Natural killer cell (primary cell): ENCODE measurements around the gene TUT7. TPM values are rescaled to one million over a fixed set of nuclear protein-coding genes. Genes with fewer than 3 reads are reported as not detected.
A peak's percentile ranks its signal among the peaks of the same experiment; 100 is the strongest.

Source experiments
- ATAC-seq, 3 donors: fragments of 150-1000 bp in 2 of 3; fragments of 200-7000 bp in 1 of 3; cut with Tn5 transposase; 1 replicate in 1 of 3; 2 replicates in 2 of 3; pipeline ENCODE4 v1.10.0; 2021; ENCODE audit warnings: mild to moderate bottlenecking in 2 of 3, moderate library complexity in 2 of 3
- DNase-seq, 2 donors: peaks; one replicate each; pipeline versions ENCODE4 v3.0.0 to v3.0.0-alpha.2; 2013 to 2021; ENCODE audit warnings: mixed read lengths in 1 of 2
- H3K27ac ChIP-seq: one replicate; pipeline ENCODE4 v1.5.1; 2013; ENCODE audit warnings: mild to moderate bottlenecking, low read length
- H3K27me3 ChIP-seq: one replicate; pipeline ENCODE4 v1.6.1; 2013; ENCODE audit warnings: low read length; ENCODE audit not compliant: control insufficient read depth, insufficient read depth
- H3K36me3 ChIP-seq: one replicate; pipeline ENCODE4 v1.6.1; 2013; ENCODE audit warnings: low read length; ENCODE audit not compliant: control insufficient read depth, insufficient read depth
- H3K4me1 ChIP-seq: one replicate; pipeline ENCODE4 v1.6.1; 2013; ENCODE audit warnings: low read length; ENCODE audit not compliant: control insufficient read depth, insufficient read depth
- H3K4me3 ChIP-seq: one replicate; pipeline ENCODE4 v1.5.1; 2013; ENCODE audit warnings: low read length
- H3K9me3 ChIP-seq: one replicate; pipeline ENCODE4 v1.6.1; 2013; ENCODE audit warnings: low read length; ENCODE audit not compliant: control insufficient read depth, insufficient read depth
- H3K27ac Mint-ChIP-seq, 2 donors: one replicate each; pipeline ENCODE4 v1.8.0; 2022; ENCODE audit warnings: mild to moderate bottlenecking in 2 of 2, mixed read lengths in 2 of 2, moderate library complexity in 1 of 2
- H3K27me3 Mint-ChIP-seq, 2 donors: one replicate each; pipeline ENCODE4 v1.8.0; 2022; ENCODE audit warnings: low read depth in 2 of 2, mixed read lengths in 2 of 2
- H3K36me3 Mint-ChIP-seq: one replicate; pipeline ENCODE4 v1.8.0; 2022; ENCODE audit warnings: mixed read lengths
- H3K4me1 Mint-ChIP-seq, 2 donors: one replicate each; pipeline ENCODE4 v1.8.0; 2022; ENCODE audit warnings: mixed read lengths in 2 of 2
- H3K4me3 Mint-ChIP-seq: one replicate; pipeline ENCODE4 v1.8.0; 2022; ENCODE audit warnings: mild to moderate bottlenecking, moderate library complexity, mixed read lengths
- H3K9me3 Mint-ChIP-seq, 2 donors: one replicate each; pipeline ENCODE4 v1.8.0; 2022; ENCODE audit warnings: mixed read lengths in 2 of 2
- WGBS: methylation state at CpG from one replicate; pipeline ENCODE4 v1.1.7; 2013; ENCODE audit warnings: missing lambda C conversion rate; ENCODE audit not compliant: insufficient coverage; 5-methylcytosine and 5-hydroxymethylcytosine counted together
- intact Hi-C: fragments of 100-400 bp; cut with micrococcal nuclease; formaldehyde crosslinking; loops from one replicate; pipeline ENCODE4 v1.14.2; 2022
- total RNA-seq, 4 donors: library from RNA; stranded (reverse); fragments of 120-200 nt in 1 of 4; gene quantifications; one replicate each; pipeline versions ENCODE4 v1.2.3 to v1.2.4, GENCODE V29; 2013 to 2022
- TF ChIP-seq, protein P1 (sequence below): fragments of 200-600 bp; IDR thresholded peaks from one replicate; pipeline ENCODE4 v1.8.0; 2022; ENCODE audit warnings: antibody characterized with exemption

Gene TUT7
- total RNA-seq, 3 donors from 2014 or later (not counting 1 experiment from before 2014, with no cell fraction given), result 84.7 to 94.8 (median 85.6) TPM

DNA sequence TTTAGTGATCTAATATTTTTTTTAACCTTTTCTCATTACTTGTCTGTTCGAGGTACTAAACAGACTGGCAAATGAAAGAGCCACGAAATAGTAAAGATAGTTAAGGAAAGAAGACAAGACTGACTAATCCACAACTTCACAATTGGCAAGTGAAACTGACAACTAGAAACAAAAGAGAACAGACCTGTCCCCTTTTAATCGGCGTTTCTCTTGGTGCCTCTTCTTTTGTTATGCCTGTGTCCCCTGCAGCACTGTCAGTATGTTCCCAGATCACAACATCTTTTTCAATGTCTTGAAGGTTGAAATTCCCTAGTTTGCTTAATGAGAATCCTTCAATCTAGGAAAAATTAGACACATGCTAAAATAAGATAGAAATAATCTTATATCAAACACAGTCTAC, 26.1 kb downstream of the TUT7 start:
- Mint-ChIP-seq H3K36me3 (peaks cover 33% of the 10 kb centered on the region), H3K4me3 (no peak overlapping the region), H3K27ac (no peak overlapping the region), H3K27me3 (no peaks in the 10 kb centered on the region), H3K9me3 (no peaks in the 10 kb centered on the region), H3K4me1 (peaks cover 22 to 28% of the 10 kb centered on the region in 2 donors)
- no peak overlapping the region for H3K4me3 ChIP-seq
- H3K27ac ChIP-seq, result no peak overlapping the region
- 81% methylated on average over 2 of the region's 4 CpGs for WGBS
- peaks cover 72% of the 10 kb centered on the region for H3K36me3 ChIP-seq
- intact Hi-C loops, result no loop called here
- DNase-seq (no peak), ATAC-seq (no peak)
- TF ChIP-seq, protein P1, sequence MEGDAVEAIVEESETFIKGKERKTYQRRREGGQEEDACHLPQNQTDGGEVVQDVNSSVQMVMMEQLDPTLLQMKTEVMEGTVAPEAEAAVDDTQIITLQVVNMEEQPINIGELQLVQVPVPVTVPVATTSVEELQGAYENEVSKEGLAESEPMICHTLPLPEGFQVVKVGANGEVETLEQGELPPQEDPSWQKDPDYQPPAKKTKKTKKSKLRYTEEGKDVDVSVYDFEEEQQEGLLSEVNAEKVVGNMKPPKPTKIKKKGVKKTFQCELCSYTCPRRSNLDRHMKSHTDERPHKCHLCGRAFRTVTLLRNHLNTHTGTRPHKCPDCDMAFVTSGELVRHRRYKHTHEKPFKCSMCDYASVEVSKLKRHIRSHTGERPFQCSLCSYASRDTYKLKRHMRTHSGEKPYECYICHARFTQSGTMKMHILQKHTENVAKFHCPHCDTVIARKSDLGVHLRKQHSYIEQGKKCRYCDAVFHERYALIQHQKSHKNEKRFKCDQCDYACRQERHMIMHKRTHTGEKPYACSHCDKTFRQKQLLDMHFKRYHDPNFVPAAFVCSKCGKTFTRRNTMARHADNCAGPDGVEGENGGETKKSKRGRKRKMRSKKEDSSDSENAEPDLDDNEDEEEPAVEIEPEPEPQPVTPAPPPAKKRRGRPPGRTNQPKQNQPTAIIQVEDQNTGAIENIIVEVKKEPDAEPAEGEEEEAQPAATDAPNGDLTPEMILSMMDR, result no peak
- H3K27me3 ChIP-seq, result no peaks in the 10 kb centered on the region
- peaks cover 5% of the 10 kb centered on the region for H3K4me1 ChIP-seq
- H3K9me3 ChIP-seq, result no peaks in the 10 kb centered on the region

DNA sequence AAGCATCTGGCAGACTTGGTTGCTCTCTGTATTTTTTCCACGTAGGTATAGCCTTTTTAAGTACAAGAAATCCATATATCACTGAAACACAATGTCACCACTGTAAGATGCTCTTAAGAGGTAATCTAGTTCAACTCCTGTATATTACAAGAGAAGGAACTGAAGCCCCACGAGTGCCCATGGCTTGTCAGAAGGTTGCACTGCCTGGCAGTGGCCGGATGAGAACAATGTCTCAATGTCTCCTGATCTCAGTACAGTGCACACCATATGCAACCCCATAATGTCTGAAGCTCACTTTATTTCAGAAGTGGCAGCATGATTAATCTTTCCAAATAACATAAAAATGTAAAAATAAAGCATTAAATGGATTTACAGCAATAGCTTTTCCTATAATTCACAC, 27.7 kb downstream of the TUT7 start:
- peak overlapping the region in 1 of 2 donors; percentile 21 for H3K27ac Mint-ChIP-seq

DNA sequence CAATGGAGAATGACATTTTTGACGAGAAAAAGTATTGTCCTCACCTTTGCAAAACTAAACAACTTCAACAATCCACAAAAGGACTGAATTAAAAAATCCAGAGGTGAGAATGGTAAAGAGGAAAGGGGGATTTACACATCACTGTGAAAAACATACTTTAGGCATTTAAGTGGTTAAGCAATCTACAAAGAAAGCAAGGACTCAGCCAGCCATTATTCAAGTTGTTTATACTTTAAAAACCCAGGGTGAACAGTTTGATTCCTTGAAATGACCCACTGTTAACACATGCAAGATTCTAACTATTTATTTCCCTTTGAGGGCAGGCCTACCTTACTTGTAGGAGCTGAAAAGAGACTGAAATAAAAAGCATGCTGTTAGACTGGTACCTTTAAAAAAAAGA, 29.3 kb downstream of the TUT7 start:
- intact Hi-C loops, result no loop called here
- Mint-ChIP-seq H3K9me3 (no peaks in the 10 kb centered on the region), H3K4me3 (no peak overlapping the region), H3K27ac (peak overlapping the region in 1 of 2 donors; percentile 35), H3K4me1 (peaks cover 4 to 23% of the 10 kb centered on the region in 2 donors), H3K27me3 (no peaks in the 10 kb centered on the region), H3K36me3 (peaks cover 25% of the 10 kb centered on the region)
- no peaks in the 10 kb centered on the region for H3K27me3 ChIP-seq
- H3K4me3 ChIP-seq, result no peak overlapping the region
- no peak for ATAC-seq
- WGBS, result no CpG with 5 or more reads among the region's 1 CpG
- H3K4me1 ChIP-seq, result no peaks in the 10 kb centered on the region
- DNase-seq, result no peak
- no peaks in the 10 kb centered on the region for H3K9me3 ChIP-seq
- no peak overlapping the region for H3K27ac ChIP-seq
- TF ChIP-seq, protein P1, result no peak
- peaks cover 85% of the 10 kb centered on the region for H3K36me3 ChIP-seq

More for the DNA sequence above, 27.7 kb downstream of the TUT7 start:
- Mint-ChIP-seq H3K27me3 (no peaks in the 10 kb centered on the region), H3K36me3 (peaks cover 28% of the 10 kb centered on the region), H3K4me1 (peaks cover 14 to 26% of the 10 kb centered on the region in 2 donors), H3K4me3 (no peak overlapping the region), H3K9me3 (no peaks in the 10 kb centered on the region)
- no peak overlapping the region for H3K27ac ChIP-seq
- ATAC-seq (no peak), DNase-seq (no peak)
- H3K4me1 ChIP-seq, result peaks cover 5% of the 10 kb centered on the region
- H3K36me3 ChIP-seq, result peaks cover 77% of the 10 kb centered on the region
- 100% methylated on average over 3 of the region's 3 CpGs for WGBS
- no peaks in the 10 kb centered on the region for H3K9me3 ChIP-seq
- H3K4me3 ChIP-seq, result no peak overlapping the region
- TF ChIP-seq, protein P1, result no peak
- intact Hi-C loops, result no loop called here
- no peaks in the 10 kb centered on the region for H3K27me3 ChIP-seq

DNA sequence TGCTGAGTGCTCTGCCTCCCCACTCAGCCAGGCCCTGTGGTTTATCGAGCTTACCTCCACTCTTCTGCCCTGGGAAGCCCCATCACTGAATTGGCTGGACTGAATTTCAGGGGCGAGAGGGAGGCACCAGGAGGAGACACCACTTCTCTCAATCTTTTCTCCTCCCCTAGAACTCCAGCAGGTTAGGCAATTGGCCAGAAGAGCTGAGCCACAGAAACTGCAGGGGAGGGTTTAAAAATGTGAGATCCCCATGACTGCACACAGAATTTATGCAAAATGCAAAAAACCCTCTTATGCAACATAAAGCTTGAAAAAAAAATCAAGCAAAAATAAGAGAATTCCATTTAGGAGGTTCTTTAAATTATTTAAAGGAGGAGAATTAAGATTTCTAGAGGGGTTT, 29.9 kb downstream of the TUT7 start:
- WGBS, result 84% methylated on average over 2 of the region's 2 CpGs
- no peak overlapping the region for H3K27ac ChIP-seq
- no peak overlapping the region for H3K4me3 Mint-ChIP-seq
- H3K4me3 ChIP-seq, result no peak overlapping the region
- H3K27me3 ChIP-seq, result no peaks in the 10 kb centered on the region
- peaks cover 91% of the 10 kb centered on the region for H3K36me3 ChIP-seq
- H3K9me3 ChIP-seq, result no peaks in the 10 kb centered on the region
- no peaks in the 10 kb centered on the region for H3K4me1 ChIP-seq
- H3K36me3 Mint-ChIP-seq, result peaks cover 25% of the 10 kb centered on the region
- no peak for DNase-seq
- intact Hi-C loops, result no loop called here
- H3K27me3 Mint-ChIP-seq, result no peaks in the 10 kb centered on the region
- ATAC-seq, result no peak
- peaks cover 0 to 19% of the 10 kb centered on the region in 2 donors for H3K4me1 Mint-ChIP-seq
- no peaks in the 10 kb centered on the region for H3K9me3 Mint-ChIP-seq
- peak overlapping the region; percentile 35 to 44 for H3K27ac Mint-ChIP-seq
- TF ChIP-seq, protein P1, result no peak
